Kidney epithelial cell (primary cell): ENCODE results near the gene UIMC1. TPM values are rescaled to one million over a fixed set of nuclear protein-coding genes. Genes with fewer than 3 reads are reported as not detected.

ENCODE experiments used
- DNase-seq: peaks from one replicate; pipeline ENCODE4 v3.0.0-alpha.2; 2010; ENCODE audit warnings: low read depth
- H3K27me3 ChIP-seq: 2 replicates; pipeline ENCODE4 v1.6.0; 2011; ENCODE audit warnings: low read length; ENCODE audit not compliant: control insufficient read depth, insufficient read depth
- H3K36me3 ChIP-seq: 2 replicates; pipeline ENCODE4 v1.5.1; 2011; ENCODE audit warnings: low read length; ENCODE audit not compliant: control insufficient read depth, insufficient read depth
- H3K4me3 ChIP-seq: 2 replicates; pipeline ENCODE4 v1.5.1; 2011; ENCODE audit warnings: low read depth, mild to moderate bottlenecking, control low read depth, low read length
- CTCF ChIP-seq: IDR thresholded peaks from 2 replicates; pipeline ENCODE4 v1.5.1; 2011; ENCODE audit warnings: mild to moderate bottlenecking, moderate library complexity, low read length, control low read depth, inconsistent platforms; ENCODE audit not compliant: insufficient read depth, poor library complexity, severe bottlenecking
- total RNA-seq: library from RNA; depleted of rRNA; stranded (reverse); fragments of >200 nt; gene quantifications from 2 replicates; pipeline ENCODE4 v1.2.3, GENCODE V29; 2015

Gene UIMC1
- total RNA-seq, 1 donor from 2014 or later: 24.5 TPM

GRCh38 chr5:177029498-177029897 is 22.9 kb upstream of the UIMC1 start:
- Histone ChIP-seq H3K36me3 (peaks cover 1% of the 10 kb centered on the region), H3K4me3 (no peak overlapping the region), H3K27me3 (no peaks in the 10 kb centered on the region)
- TF ChIP-seq CTCF: no peak
- no peak for DNase-seq

- no peak for TF ChIP-seq CTCF
- Histone ChIP-seq H3K36me3 (peaks cover 1% of the 10 kb centered on the region), H3K27me3 (no peaks in the 10 kb centered on the region), H3K4me3 (no peak overlapping the region)
- DNase-seq: no peak
Measured at GRCh38 chr5:177027665-177028064, 21.1 kb upstream of the UIMC1 start.

DNA sequence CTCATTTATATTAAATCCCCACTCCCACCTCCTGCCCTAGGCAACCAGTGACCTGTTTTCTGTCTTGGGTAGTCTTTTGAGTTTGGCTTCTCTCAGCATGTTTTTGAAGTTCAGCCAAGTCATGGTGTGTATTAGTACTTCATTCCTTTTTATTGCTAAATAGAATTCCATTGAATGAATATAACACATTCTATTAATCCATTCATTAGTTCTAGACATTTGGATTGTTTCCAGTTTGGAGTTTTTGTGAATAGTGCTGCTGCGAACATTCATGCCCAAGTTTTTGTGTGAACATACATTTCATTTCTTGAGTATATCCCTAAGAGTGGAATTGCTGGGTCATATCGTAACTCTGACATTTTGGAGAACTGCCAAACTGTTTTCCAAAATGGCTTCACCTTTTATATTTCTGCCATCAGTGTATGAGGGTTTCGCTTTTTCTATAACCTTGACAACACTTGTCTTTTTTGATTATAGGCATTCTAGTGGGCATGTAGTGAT is 18.6 kb upstream of the UIMC1 start:
- no peak for DNase-seq
- TF ChIP-seq CTCF: no peak
- H3K27me3 ChIP-seq: no peaks in the 10 kb centered on the region
- no peak overlapping the region for H3K4me3 ChIP-seq
- H3K36me3 ChIP-seq: peaks cover 1% of the 10 kb centered on the region

- DNase-seq: no peak
- Histone ChIP-seq H3K4me3 (no peak overlapping the region), H3K27me3 (no peaks in the 10 kb centered on the region), H3K36me3 (peaks cover 1% of the 10 kb centered on the region)
- no peak for TF ChIP-seq CTCF
Measured at GRCh38 chr5:177024559-177024958, 18.0 kb upstream of the UIMC1 start.

- Histone ChIP-seq H3K27me3 (no peaks in the 10 kb centered on the region), H3K4me3 (peak overlapping the region; percentile 85), H3K36me3 (no peaks in the 10 kb centered on the region)
- no peak for DNase-seq
- TF ChIP-seq CTCF: no peak
Measured at GRCh38 chr5:177023303-177023664, 16.7 kb upstream of the UIMC1 start.
